Mucosa of rectum (tissue), 2 donors: ENCODE data around the gene SLC16A10.
A peak's percentile ranks its signal among the peaks of the same experiment; 100 is the strongest.
"Not testable (repeated sequence)": the region's sequence is repeated elsewhere in the genome, so short reads cannot be mapped to it uniquely, and the experiment has no call there.

Experiments used
- H3K27ac ChIP-seq, 2 donors: one replicate each; pipeline ENCODE4 v1.7.0; 2013; ENCODE audit warnings: inconsistent platforms in 2 of 2, low read depth in 2 of 2, low read length in 2 of 2
- H3K27me3 ChIP-seq, 2 donors: one replicate each; pipeline ENCODE4 v1.7.0; 2013; ENCODE audit warnings: low read length in 2 of 2; ENCODE audit not compliant: control insufficient read depth in 2 of 2, insufficient read depth in 2 of 2
- H3K36me3 ChIP-seq, 2 donors: one replicate each; pipeline ENCODE4 v1.7.0; 2013; ENCODE audit warnings: low read length in 2 of 2; ENCODE audit not compliant: control insufficient read depth in 2 of 2, insufficient read depth in 2 of 2
- H3K4me1 ChIP-seq, 2 donors: one replicate each; pipeline ENCODE4 v1.7.0; 2013; ENCODE audit warnings: low read length in 2 of 2, mild to moderate bottlenecking in 1 of 2; ENCODE audit not compliant: control insufficient read depth in 2 of 2, insufficient read depth in 2 of 2
- H3K4me3 ChIP-seq, 2 donors: one replicate each; pipeline ENCODE4 v1.7.0; 2013; ENCODE audit warnings: low read length in 2 of 2
- H3K9ac ChIP-seq, 2 donors: one replicate each; pipeline ENCODE4 v1.7.0; 2013; ENCODE audit warnings: low read length in 2 of 2, low read depth in 1 of 2, mild to moderate bottlenecking in 1 of 2
- H3K9me3 ChIP-seq, 2 donors: one replicate each; pipeline ENCODE4 v1.7.0; 2013; ENCODE audit warnings: low read length in 2 of 2; ENCODE audit not compliant: control insufficient read depth in 2 of 2
- donor health status: healthy.
- donor health status: Normal muscosa, but diverticular disease.

The SLC16A10 gene

GRCh38 chr6:111086685-111087084 is 618 bp upstream of the SLC16A10 start:
- Histone ChIP-seq H3K27me3 (peaks cover 2 to 4% of the 10 kb centered on the region in 2 donors), H3K27ac (no peak overlapping the region), H3K4me1 (peaks cover 0 to 6% of the 10 kb centered on the region in 2 donors), H3K4me3 (peak overlapping the region; percentile 84 to 87), H3K9me3 (no peaks in the 10 kb centered on the region), H3K9ac (peak overlapping the region; percentile 60 to 74), H3K36me3 (no peaks in the 10 kb centered on the region)

- Histone ChIP-seq H3K4me1 (peaks cover 0 to 6% of the 10 kb centered on the region in 2 donors), H3K27ac (no peak overlapping the region), H3K36me3 (no peaks in the 10 kb centered on the region), H3K27me3 (peaks cover 2 to 4% of the 10 kb centered on the region in 2 donors), H3K9me3 (no peaks in the 10 kb centered on the region), H3K4me3 (peak overlapping the region; percentile 84 to 87), H3K9ac (peak overlapping the region; percentile 24 to 74)
Observed at GRCh38 chr6:111087871-111088667, 766 bp downstream of the SLC16A10 start.

- Histone ChIP-seq H3K27ac (no peak overlapping the region), H3K27me3 (peaks cover 2 to 4% of the 10 kb centered on the region in 2 donors), H3K9ac (peak overlapping the region in 1 of 2 donors; percentile 74), H3K9me3 (no peaks in the 10 kb centered on the region), H3K36me3 (no peaks in the 10 kb centered on the region), H3K4me1 (peaks cover 0 to 6% of the 10 kb centered on the region in 2 donors), H3K4me3 (peak overlapping the region; percentile 84 to 87)
Observed at GRCh38 chr6:111088668-111089003, 1.3 kb downstream of the SLC16A10 start.

- H3K27me3 ChIP-seq: peaks cover 2 to 4% of the 10 kb centered on the region in 2 donors
- H3K36me3 ChIP-seq: no peaks in the 10 kb centered on the region
- H3K4me3 ChIP-seq: no peak overlapping the region
- no peak overlapping the region for H3K9ac ChIP-seq
- peaks cover 0 to 6% of the 10 kb centered on the region in 2 donors for H3K4me1 ChIP-seq
- H3K9me3 ChIP-seq: no peaks in the 10 kb centered on the region
- H3K27ac ChIP-seq: no peak overlapping the region
Observed at GRCh38 chr6:111090766-111091165, 3.5 kb downstream of the SLC16A10 start.

- H3K9me3 ChIP-seq: no peaks in the 10 kb centered on the region
- peaks cover 2 to 8% of the 10 kb centered on the region in 2 donors for H3K4me1 ChIP-seq
- no peak overlapping the region for H3K9ac ChIP-seq
- no peaks in the 10 kb centered on the region for H3K36me3 ChIP-seq
- H3K4me3 ChIP-seq: no peak overlapping the region
- no peaks in the 10 kb centered on the region for H3K27me3 ChIP-seq
- no peak overlapping the region for H3K27ac ChIP-seq
Observed at GRCh38 chr6:111091987-111092386, 4.7 kb downstream of the SLC16A10 start.

GRCh38 chr6:111095488-111095887 is 8.2 kb downstream of the SLC16A10 start:
- H3K27me3 ChIP-seq, H3K27ac ChIP-seq, H3K4me3 ChIP-seq: not testable (repeated sequence)

GRCh38 chr6:111096246-111096645 is 8.9 kb downstream of the SLC16A10 start:
- H3K27ac ChIP-seq: no peak overlapping the region
- no peaks in the 10 kb centered on the region for H3K27me3 ChIP-seq
- no peak overlapping the region for H3K9ac ChIP-seq
- no peaks in the 10 kb centered on the region for H3K36me3 ChIP-seq
- H3K4me3 ChIP-seq: no peak overlapping the region
- H3K9me3 ChIP-seq: no peaks in the 10 kb centered on the region
- peaks cover under 1 to 8% of the 10 kb centered on the region in 2 donors for H3K4me1 ChIP-seq

More at GRCh38 chr6:111095488-111095887, 8.2 kb downstream of the SLC16A10 start:
- H3K9me3 ChIP-seq, H3K36me3 ChIP-seq, H3K4me1 ChIP-seq, H3K9ac ChIP-seq: not testable (repeated sequence)

GRCh38 chr6:111098597-111098996 is 11.3 kb downstream of the SLC16A10 start:
- Histone ChIP-seq H3K9me3 (no peaks in the 10 kb centered on the region), H3K27me3 (no peaks in the 10 kb centered on the region)

GRCh38 chr6:111101987-111102386 is 14.7 kb downstream of the SLC16A10 start:
- H3K9ac ChIP-seq: no peak overlapping the region
- H3K27me3 ChIP-seq: no peaks in the 10 kb centered on the region
- peaks cover 2 to 21% of the 10 kb centered on the region in 2 donors for H3K4me1 ChIP-seq
- no peaks in the 10 kb centered on the region for H3K36me3 ChIP-seq
- peak overlapping the region; percentile 54 to 68 for H3K27ac ChIP-seq
- H3K9me3 ChIP-seq: no peaks in the 10 kb centered on the region
- H3K4me3 ChIP-seq: no peak overlapping the region

More at GRCh38 chr6:111098597-111098996, 11.3 kb downstream of the SLC16A10 start:
- Histone ChIP-seq H3K36me3 (no peaks in the 10 kb centered on the region), H3K9ac (no peak overlapping the region), H3K4me1 (peaks cover 2 to 15% of the 10 kb centered on the region in 2 donors), H3K27ac (no peak overlapping the region), H3K4me3 (no peak overlapping the region)

- H3K36me3 ChIP-seq: no peaks in the 10 kb centered on the region
- no peaks in the 10 kb centered on the region for H3K27me3 ChIP-seq
- H3K9ac ChIP-seq: peak overlapping the region in 1 of 2 donors; percentile 31
- H3K27ac ChIP-seq: peak overlapping the region in 1 of 2 donors; percentile 38
- peaks cover 2 to 21% of the 10 kb centered on the region in 2 donors for H3K4me1 ChIP-seq
- H3K4me3 ChIP-seq: no peak overlapping the region
- no peaks in the 10 kb centered on the region for H3K9me3 ChIP-seq
Observed at GRCh38 chr6:111105578-111105977, 18.3 kb downstream of the SLC16A10 start.
